Measurements from ENCODE around the gene PRKRA.
"Not testable (repeated sequence)": the region's sequence is repeated elsewhere in the genome, so short reads cannot be mapped to it uniquely, and the experiment has no call there.

PRKRA gene

DNA sequence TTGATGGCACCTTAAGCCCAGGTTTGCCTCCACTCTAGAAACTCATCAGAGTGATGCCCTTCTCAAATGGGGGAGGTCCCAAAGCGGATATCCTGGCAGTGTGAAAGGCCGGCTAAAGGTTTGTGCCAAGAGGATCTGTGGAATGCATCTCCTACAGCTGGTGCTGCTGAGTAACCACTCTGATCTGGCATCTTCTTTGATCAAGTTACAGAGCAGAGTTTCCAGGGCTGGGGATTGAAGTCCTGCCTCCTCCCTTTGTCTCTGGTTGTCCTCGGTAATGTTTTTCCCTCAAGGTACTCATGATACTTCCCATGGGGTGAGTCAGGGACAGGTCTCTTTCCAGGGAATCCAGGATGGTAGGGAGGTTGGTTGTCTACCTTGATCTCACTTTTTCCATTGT is 24.6 kb downstream of the PRKRA start:
- Histone ChIP-seq H3K36me3 (ENCODE audit: control insufficient read depth, low read length) (peaks cover 30% of the 10 kb centered on the region), H3K79me2 (ENCODE audit: control insufficient read depth, low read length) (no peaks in the 10 kb centered on the region), H3K9me2 (replicated peaks; ENCODE audit: control insufficient read depth, low read length) (no peaks in the 10 kb centered on the region), H3K27me3 (ENCODE audit: control insufficient read depth, low read length) (no peaks in the 10 kb centered on the region), H3F3A (ENCODE audit: control insufficient read depth, insufficient read depth) (no peaks in the 10 kb centered on the region), H4K20me1 (ENCODE audit: control insufficient read depth, insufficient read depth, low read depth, low read length) (no peaks in the 10 kb centered on the region), H3K4me3 (ENCODE audit: low read length) (no peak overlapping the region), H3K4me1 (ENCODE audit: control insufficient read depth, low read length) (no peaks in the 10 kb centered on the region), H3K9me3 (ENCODE audit: control insufficient read depth, insufficient read depth, low read length) (no peaks in the 10 kb centered on the region), H3K4me2 (ENCODE audit: low read length) (no peak overlapping the region), H3K27ac (ENCODE audit: low read depth, low read length) (no peak overlapping the region)
- TF ChIP-seq, protein P1, sequence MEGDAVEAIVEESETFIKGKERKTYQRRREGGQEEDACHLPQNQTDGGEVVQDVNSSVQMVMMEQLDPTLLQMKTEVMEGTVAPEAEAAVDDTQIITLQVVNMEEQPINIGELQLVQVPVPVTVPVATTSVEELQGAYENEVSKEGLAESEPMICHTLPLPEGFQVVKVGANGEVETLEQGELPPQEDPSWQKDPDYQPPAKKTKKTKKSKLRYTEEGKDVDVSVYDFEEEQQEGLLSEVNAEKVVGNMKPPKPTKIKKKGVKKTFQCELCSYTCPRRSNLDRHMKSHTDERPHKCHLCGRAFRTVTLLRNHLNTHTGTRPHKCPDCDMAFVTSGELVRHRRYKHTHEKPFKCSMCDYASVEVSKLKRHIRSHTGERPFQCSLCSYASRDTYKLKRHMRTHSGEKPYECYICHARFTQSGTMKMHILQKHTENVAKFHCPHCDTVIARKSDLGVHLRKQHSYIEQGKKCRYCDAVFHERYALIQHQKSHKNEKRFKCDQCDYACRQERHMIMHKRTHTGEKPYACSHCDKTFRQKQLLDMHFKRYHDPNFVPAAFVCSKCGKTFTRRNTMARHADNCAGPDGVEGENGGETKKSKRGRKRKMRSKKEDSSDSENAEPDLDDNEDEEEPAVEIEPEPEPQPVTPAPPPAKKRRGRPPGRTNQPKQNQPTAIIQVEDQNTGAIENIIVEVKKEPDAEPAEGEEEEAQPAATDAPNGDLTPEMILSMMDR (IDR thresholded peaks at IDR 0.05; ENCODE audit: low read depth, low read length, poor library complexity, severe bottlenecking): no peak
- TF ChIP-seq EZH2phosphoT487 (IDR thresholded peaks at IDR 0.05; ENCODE audit: borderline replicate concordance, low read length): no peak

DNA sequence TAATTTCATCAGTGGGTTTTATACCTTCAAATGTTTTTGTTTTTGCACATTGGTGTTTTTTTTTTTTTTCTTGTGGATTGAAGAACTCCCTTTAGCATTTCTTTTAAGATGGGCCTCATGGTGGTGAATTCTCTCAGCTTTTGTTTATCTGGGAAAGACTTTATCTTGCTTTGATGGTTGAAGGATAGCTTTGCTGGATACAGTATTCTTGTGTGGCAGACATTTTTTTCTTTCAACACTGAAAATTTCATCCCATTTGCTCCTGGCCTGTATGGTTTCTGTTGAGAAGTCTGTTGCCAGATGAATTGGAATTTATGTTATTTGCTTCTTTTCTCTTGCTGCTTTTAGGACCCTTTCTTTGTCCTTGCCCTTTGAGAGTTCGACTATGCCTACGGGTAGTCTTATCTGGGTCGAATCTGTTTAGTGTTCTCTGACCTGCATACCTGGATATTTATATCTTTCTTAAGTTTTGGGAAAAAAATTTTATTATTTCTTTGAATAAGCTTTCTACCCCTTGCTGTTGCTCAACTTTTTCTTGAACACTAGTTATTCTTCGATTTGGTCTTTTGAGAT is 25.6 kb downstream of the PRKRA start:
- Histone ChIP-seq H3K36me3 (ENCODE audit: control insufficient read depth, low read length) (peaks cover 25% of the 10 kb centered on the region), H3K4me1 (ENCODE audit: control insufficient read depth, low read length) (no peaks in the 10 kb centered on the region), H3F3A (ENCODE audit: control insufficient read depth, insufficient read depth) (no peaks in the 10 kb centered on the region), H3K27ac (ENCODE audit: low read depth, low read length) (no peak overlapping the region), H3K9me2 (replicated peaks; ENCODE audit: control insufficient read depth, low read length) (no peaks in the 10 kb centered on the region), H3K79me2 (ENCODE audit: control insufficient read depth, low read length) (no peaks in the 10 kb centered on the region), H3K4me2 (ENCODE audit: low read length) (no peak overlapping the region), H4K20me1 (ENCODE audit: control insufficient read depth, insufficient read depth, low read depth, low read length) (no peaks in the 10 kb centered on the region), H3K27me3 (ENCODE audit: control insufficient read depth, low read length) (no peaks in the 10 kb centered on the region), H3K4me3 (ENCODE audit: low read length) (no peak overlapping the region), H3K9me3 (ENCODE audit: control insufficient read depth, insufficient read depth, low read length) (no peaks in the 10 kb centered on the region)
- no peak for TF ChIP-seq EZH2phosphoT487 (IDR thresholded peaks at IDR 0.05; ENCODE audit: borderline replicate concordance, low read length)
- TF ChIP-seq, protein P1 (IDR thresholded peaks at IDR 0.05; ENCODE audit: low read depth, low read length, poor library complexity, severe bottlenecking): no peak

DNA sequence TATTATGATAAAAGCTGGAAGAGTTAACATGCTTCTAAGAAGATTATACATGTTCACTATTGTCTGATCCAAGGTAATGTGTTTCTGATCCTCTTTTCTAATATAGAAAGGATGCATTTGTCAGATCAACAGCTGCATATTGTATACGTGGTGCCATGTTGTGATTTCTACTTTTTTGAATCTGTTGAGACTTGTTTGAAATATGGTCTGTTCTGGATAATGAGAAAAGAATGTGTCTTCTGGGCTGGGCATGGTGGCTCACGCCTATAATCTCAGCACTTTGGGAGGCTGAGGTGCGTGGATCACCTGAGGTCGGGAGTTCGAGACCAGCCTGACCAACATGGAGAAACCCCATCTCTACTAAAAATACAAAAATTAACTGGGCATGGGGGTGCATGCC is 27.2 kb downstream of the PRKRA start:
- not testable (repeated sequence) for H3K4me2 ChIP-seq (ENCODE audit: low read length); H3K27ac ChIP-seq (ENCODE audit: low read depth, low read length); H3K9me3 ChIP-seq (ENCODE audit: control insufficient read depth, insufficient read depth, low read length); H3K79me2 ChIP-seq (ENCODE audit: control insufficient read depth, low read length); H3K9me2 ChIP-seq (replicated peaks; ENCODE audit: control insufficient read depth, low read length); H3K27me3 ChIP-seq (ENCODE audit: control insufficient read depth, low read length); H3F3A ChIP-seq (ENCODE audit: control insufficient read depth, insufficient read depth); H3K4me1 ChIP-seq (ENCODE audit: control insufficient read depth, low read length); H3K4me3 ChIP-seq (ENCODE audit: low read length); H4K20me1 ChIP-seq (ENCODE audit: control insufficient read depth, insufficient read depth, low read depth, low read length)
- peaks cover 11% of the 10 kb centered on the region for H3K36me3 ChIP-seq (ENCODE audit: control insufficient read depth, low read length)

DNA sequence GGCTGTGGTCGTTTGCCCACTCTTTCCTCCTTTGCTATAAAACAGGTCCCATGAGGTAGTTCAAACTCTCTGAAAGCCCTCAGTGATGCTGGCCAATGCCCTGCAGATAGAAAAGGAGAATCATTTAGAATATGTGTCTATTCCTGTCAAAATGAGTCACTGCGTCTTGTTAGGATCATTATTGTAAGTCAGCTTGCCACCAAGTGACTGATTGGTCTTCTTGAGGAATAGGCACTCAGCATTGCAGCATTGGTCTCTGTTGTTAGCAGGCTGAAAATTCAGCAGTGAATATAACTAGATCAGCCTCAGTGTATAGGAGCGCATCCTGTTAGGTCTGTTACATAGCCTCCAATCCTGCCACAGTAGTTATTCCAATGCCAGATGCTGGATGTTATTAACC is 28.9 kb downstream of the PRKRA start:
- no peak overlapping the region for H3K27ac ChIP-seq (ENCODE audit: low read depth, low read length)
- H3K4me1 ChIP-seq (ENCODE audit: control insufficient read depth, low read length): no peaks in the 10 kb centered on the region
- H3K36me3 ChIP-seq (ENCODE audit: control insufficient read depth, low read length): peaks cover under 1% of the 10 kb centered on the region; the same call in 1 of the 2 replicates
- H3K79me2 ChIP-seq (ENCODE audit: control insufficient read depth, low read length): no peaks in the 10 kb centered on the region
- H3K9me3 ChIP-seq (ENCODE audit: control insufficient read depth, insufficient read depth, low read length): no peaks in the 10 kb centered on the region
- no peaks in the 10 kb centered on the region for H4K20me1 ChIP-seq (ENCODE audit: control insufficient read depth, insufficient read depth, low read depth, low read length)
- H3F3A ChIP-seq (ENCODE audit: control insufficient read depth, insufficient read depth): no peaks in the 10 kb centered on the region
- no peaks in the 10 kb centered on the region for H3K27me3 ChIP-seq (ENCODE audit: control insufficient read depth, low read length)
- TF ChIP-seq EZH2phosphoT487 (IDR thresholded peaks at IDR 0.05; ENCODE audit: borderline replicate concordance, low read length): no peak
- TF ChIP-seq, protein P1 (IDR thresholded peaks at IDR 0.05; ENCODE audit: low read depth, low read length, poor library complexity, severe bottlenecking): no peak
- no peak overlapping the region for H3K4me2 ChIP-seq (ENCODE audit: low read length)
- no peak overlapping the region for H3K4me3 ChIP-seq (ENCODE audit: low read length)
- no peaks in the 10 kb centered on the region for H3K9me2 ChIP-seq (replicated peaks; ENCODE audit: control insufficient read depth, low read length)
